ENCODE data around the gene KLHL40. TPM values are rescaled to one million over a fixed set of nuclear protein-coding genes. Genes with fewer than 3 reads are reported as not detected.

The KLHL40 gene
- polyA plus RNA-seq, 1 donor (not counting 4 experiments of a cell fraction or from before 2014, with no cell fraction given) = not detected

DNA sequence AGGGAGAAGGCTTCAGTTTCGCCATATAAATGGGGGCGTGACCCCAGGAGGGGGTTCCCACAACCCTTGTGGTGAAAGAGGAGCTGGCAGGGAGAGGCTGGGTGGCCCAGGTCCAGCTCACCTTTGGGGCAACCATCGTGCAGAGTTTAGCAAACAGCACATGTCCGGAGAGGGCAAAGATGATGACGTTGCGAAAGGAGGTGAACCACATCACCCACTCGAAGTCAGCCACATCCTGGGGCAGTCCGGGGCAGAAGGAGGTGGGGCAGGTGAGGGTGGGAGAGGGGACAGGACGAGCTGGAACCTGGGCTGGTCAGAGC lies 13.5 kb downstream of the KLHL40 start:
- dilution Hi-C loops (cut with MboI; ENCODE audit: extremely low pct_ligation_motif_present, low sequenced_read_pairs) = no loop called here
- DNase-seq (ENCODE audit: low read depth, low spot score) = no peak

DNA sequence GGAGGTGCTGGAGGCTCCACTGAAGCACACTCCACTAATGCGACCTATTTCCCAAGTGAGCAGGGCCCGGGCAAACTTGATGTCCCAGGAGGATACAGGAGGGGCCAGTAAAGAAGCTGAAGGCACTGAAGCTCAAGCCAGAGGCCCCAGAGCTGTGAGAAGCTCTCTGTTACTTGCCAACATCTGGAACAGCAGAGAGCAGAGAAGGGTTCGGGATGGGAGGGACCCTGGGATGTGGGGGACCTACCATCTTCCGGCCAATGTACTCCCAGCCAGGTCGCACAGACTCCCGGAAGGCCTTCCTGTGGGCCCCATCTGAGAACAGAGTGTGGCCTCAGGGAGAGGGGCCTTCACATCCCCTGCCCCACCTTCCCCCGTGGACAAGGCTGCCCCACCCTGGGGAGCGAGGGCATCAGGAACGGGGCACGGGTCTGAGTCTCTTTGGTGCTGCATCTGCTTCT lies 14.2 kb downstream of the KLHL40 start:
- no peaks in the 10 kb centered on the region for H3K36me3 ChIP-seq (ENCODE audit: control insufficient read depth in 2 of 2, extremely low read depth in 1 of 2, insufficient read depth in 2 of 2, low read length in 2 of 2)
- no peaks in the 10 kb centered on the region for H3K9me3 ChIP-seq (ENCODE audit: control insufficient read depth, low read depth, low read length)
- H3K4me3 ChIP-seq (ENCODE audit: control insufficient read depth in 2 of 3, extremely low read depth in 1 of 3, insufficient read depth in 2 of 3, low read depth in 1 of 3, low read length in 3 of 3) = no peak overlapping the region
- H3K79me2 ChIP-seq (ENCODE audit: control insufficient read depth, insufficient read depth, low read length) = no peaks in the 10 kb centered on the region
- H3K4me2 ChIP-seq (ENCODE audit: control insufficient read depth, extremely low read depth, insufficient read depth, low read depth, low read length) = no peak overlapping the region
- DNase-seq (ENCODE audit: low read depth, low spot score) = no peak
- no peak overlapping the region for H3K9ac ChIP-seq (ENCODE audit: control insufficient read depth, extremely low read depth, insufficient read depth, low read length)
- TF ChIP-seq, protein P1, sequence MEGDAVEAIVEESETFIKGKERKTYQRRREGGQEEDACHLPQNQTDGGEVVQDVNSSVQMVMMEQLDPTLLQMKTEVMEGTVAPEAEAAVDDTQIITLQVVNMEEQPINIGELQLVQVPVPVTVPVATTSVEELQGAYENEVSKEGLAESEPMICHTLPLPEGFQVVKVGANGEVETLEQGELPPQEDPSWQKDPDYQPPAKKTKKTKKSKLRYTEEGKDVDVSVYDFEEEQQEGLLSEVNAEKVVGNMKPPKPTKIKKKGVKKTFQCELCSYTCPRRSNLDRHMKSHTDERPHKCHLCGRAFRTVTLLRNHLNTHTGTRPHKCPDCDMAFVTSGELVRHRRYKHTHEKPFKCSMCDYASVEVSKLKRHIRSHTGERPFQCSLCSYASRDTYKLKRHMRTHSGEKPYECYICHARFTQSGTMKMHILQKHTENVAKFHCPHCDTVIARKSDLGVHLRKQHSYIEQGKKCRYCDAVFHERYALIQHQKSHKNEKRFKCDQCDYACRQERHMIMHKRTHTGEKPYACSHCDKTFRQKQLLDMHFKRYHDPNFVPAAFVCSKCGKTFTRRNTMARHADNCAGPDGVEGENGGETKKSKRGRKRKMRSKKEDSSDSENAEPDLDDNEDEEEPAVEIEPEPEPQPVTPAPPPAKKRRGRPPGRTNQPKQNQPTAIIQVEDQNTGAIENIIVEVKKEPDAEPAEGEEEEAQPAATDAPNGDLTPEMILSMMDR (optimal IDR thresholded peaks at IDR 0.05 in 1 of 3, IDR thresholded peaks at IDR 0.05 in 1 of 3, conservative IDR thresholded peaks at IDR 0.05 in 1 of 3; ENCODE audit: extremely low read depth in 1 of 3, insufficient read depth in 2 of 3, low read length in 3 of 3) = no peak
- TF ChIP-seq EZH2 (IDR thresholded peaks at IDR 0.05; ENCODE audit: low read length) = no peak
- no peaks in the 10 kb centered on the region for H4K20me1 ChIP-seq (ENCODE audit: control insufficient read depth, extremely low read depth, insufficient read depth, low read length)
- no peak for FAIRE-seq
- no peak overlapping the region for H2AFZ ChIP-seq (ENCODE audit: control insufficient read depth, low read length)
- no peaks in the 10 kb centered on the region for H3K9me1 ChIP-seq (ENCODE audit: control insufficient read depth, extremely low read depth, insufficient read depth, low read length)
- no peak overlapping the region for H3K27ac ChIP-seq (ENCODE audit: control insufficient read depth, insufficient read depth, low read length)
- no peaks in the 10 kb centered on the region for H3K4me1 ChIP-seq (ENCODE audit: control insufficient read depth, extremely low read depth, insufficient read depth, low read length)
- peaks cover 6% of the 10 kb centered on the region for H3K27me3 ChIP-seq (ENCODE audit: control insufficient read depth, extremely low read depth, insufficient read depth, low read length)
- dilution Hi-C loops (cut with MboI; ENCODE audit: extremely low pct_ligation_motif_present, low sequenced_read_pairs) = no loop called here

More for the DNA sequence above, 13.5 kb downstream of the KLHL40 start:
- Histone ChIP-seq H3K79me2 (ENCODE audit: control insufficient read depth, insufficient read depth, low read length) (no peaks in the 10 kb centered on the region), H3K27me3 (ENCODE audit: control insufficient read depth, extremely low read depth, insufficient read depth, low read length) (peaks cover 6% of the 10 kb centered on the region), H3K9me1 (ENCODE audit: control insufficient read depth, extremely low read depth, insufficient read depth, low read length) (no peaks in the 10 kb centered on the region), H3K4me3 (ENCODE audit: control insufficient read depth in 2 of 3, extremely low read depth in 1 of 3, insufficient read depth in 2 of 3, low read depth in 1 of 3, low read length in 3 of 3) (no peak overlapping the region), H3K9ac (ENCODE audit: control insufficient read depth, extremely low read depth, insufficient read depth, low read length) (no peak overlapping the region), H4K20me1 (ENCODE audit: control insufficient read depth, extremely low read depth, insufficient read depth, low read length) (no peaks in the 10 kb centered on the region), H2AFZ (ENCODE audit: control insufficient read depth, low read length) (no peak overlapping the region), H3K9me3 (ENCODE audit: control insufficient read depth, low read depth, low read length) (no peaks in the 10 kb centered on the region), H3K4me1 (ENCODE audit: control insufficient read depth, extremely low read depth, insufficient read depth, low read length) (no peaks in the 10 kb centered on the region), H3K36me3 (ENCODE audit: control insufficient read depth in 2 of 2, extremely low read depth in 1 of 2, insufficient read depth in 2 of 2, low read length in 2 of 2) (no peaks in the 10 kb centered on the region), H3K4me2 (ENCODE audit: control insufficient read depth, extremely low read depth, insufficient read depth, low read depth, low read length) (no peak overlapping the region), H3K27ac (ENCODE audit: control insufficient read depth, insufficient read depth, low read length) (no peak overlapping the region)
- FAIRE-seq = no peak
- no peak for TF ChIP-seq EZH2 (IDR thresholded peaks at IDR 0.05; ENCODE audit: low read length)
- TF ChIP-seq, protein P1 (optimal IDR thresholded peaks at IDR 0.05 in 1 of 3, IDR thresholded peaks at IDR 0.05 in 1 of 3, conservative IDR thresholded peaks at IDR 0.05 in 1 of 3; ENCODE audit: extremely low read depth in 1 of 3, insufficient read depth in 2 of 3, low read length in 3 of 3) = no peak
